Measurements from ENCODE around the gene PIAS2. TPM values are rescaled to one million over a fixed set of nuclear protein-coding genes. Genes with fewer than 3 reads are reported as not detected.
"Not testable (repeated sequence)": the region's sequence is repeated elsewhere in the genome, so short reads cannot be mapped to it uniquely, and the experiment has no call there.

Gene PIAS2
- polyA plus RNA-seq, 3 donors: 9.9 to 13.2 (median 11.0) TPM

DNA sequence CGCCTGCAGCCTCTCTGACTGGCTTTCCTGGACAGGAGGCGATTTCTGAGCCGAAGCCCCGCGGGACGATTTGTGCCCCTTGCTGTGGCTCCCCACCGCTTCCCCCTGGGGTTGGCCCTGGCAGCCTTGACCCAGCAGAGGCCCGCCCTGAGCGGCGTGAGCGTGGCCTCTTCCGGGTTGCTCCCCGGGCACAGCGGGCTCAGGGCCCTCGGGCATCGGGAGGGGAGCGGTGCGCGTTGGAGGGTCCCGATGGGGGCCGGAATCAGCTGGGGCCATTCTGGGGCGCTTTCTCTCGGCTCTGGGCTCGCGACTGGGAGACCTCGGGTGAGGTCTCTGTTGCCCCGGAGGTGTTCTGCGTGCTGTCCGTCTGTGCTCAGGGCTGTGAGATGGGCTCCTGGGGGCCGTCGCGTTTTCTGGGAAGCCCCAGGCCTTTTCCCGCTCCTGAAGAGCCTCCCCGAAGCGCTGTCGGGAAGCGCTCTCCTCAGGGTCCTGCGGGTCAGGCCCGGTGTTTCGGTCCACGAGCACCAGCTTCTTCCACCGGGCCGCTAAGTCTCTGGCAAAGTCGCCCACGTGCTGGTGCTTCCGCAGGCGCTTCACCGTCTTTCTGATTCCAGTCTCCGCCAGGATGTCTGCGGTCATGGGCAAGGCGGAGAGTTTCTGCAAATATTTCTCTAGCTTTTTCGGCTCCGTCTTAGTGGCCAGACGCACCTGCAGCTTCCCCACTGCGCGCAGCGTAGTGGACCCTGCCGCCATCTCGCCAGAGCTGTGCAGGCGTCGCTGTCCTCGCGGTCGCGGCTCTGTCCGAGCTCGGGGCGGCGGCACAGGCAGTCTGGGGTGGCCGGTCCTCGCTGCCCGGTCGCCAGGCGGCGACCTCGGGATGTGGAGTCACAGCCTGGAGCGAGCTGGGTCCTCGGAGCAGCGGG lies 46.6 kb upstream of the PIAS2 start:
- H3K4me2 ChIP-seq (replicated peaks; ENCODE audit: extremely low read depth, low read length, poor library complexity, severe bottlenecking); DNase-seq; H4K20me1 ChIP-seq (ENCODE audit: insufficient read depth, low read length); H3K27ac ChIP-seq (ENCODE audit: low read depth in 1 of 2, low read length in 2 of 2); H3K4me1 Mint-ChIP-seq; H3K4me3 Mint-ChIP-seq; H3K36me3 Mint-ChIP-seq; H3K27ac Mint-ChIP-seq; H3K4me3 ChIP-seq (replicated peaks in 1 of 3; ENCODE audit: low read depth in 2 of 3, low read length in 3 of 3); H3K9ac ChIP-seq (ENCODE audit: insufficient read depth, low read length, poor library complexity, severe bottlenecking); H3K27me3 ChIP-seq (ENCODE audit: control insufficient read depth in 2 of 2, insufficient read depth in 2 of 2, low read length in 2 of 2); H3K4me1 ChIP-seq (ENCODE audit: control insufficient read depth in 1 of 2, insufficient read depth in 2 of 2, low read length in 2 of 2); H3K27me3 Mint-ChIP-seq (ENCODE audit: low read depth in 3 of 3); intact Hi-C loops (cut with micrococcal nuclease); H2AFZ ChIP-seq (ENCODE audit: insufficient read depth, low read depth, low read length, poor library complexity, severe bottlenecking); H3K79me2 ChIP-seq (ENCODE audit: insufficient read depth, low read length); H3K36me3 ChIP-seq (replicated peaks in 1 of 2; ENCODE audit: control insufficient read depth in 1 of 2, insufficient read depth in 2 of 2, low read length in 2 of 2): not testable (repeated sequence)
- peaks cover 13 to 32% of the 10 kb centered on the region in 2 donors for H3K9me3 ChIP-seq (replicated peaks in 1 of 2; ENCODE audit: control insufficient read depth in 1 of 2, insufficient read depth in 1 of 2, low read length in 2 of 2)
- H3K9me3 Mint-ChIP-seq: peaks cover 11 to 28% (median 22%) of the 10 kb centered on the region in 7 donors
- no CpG with 5 or more reads among the region's 79 CpGs for WGBS (ENCODE audit: insufficient coverage)

DNA sequence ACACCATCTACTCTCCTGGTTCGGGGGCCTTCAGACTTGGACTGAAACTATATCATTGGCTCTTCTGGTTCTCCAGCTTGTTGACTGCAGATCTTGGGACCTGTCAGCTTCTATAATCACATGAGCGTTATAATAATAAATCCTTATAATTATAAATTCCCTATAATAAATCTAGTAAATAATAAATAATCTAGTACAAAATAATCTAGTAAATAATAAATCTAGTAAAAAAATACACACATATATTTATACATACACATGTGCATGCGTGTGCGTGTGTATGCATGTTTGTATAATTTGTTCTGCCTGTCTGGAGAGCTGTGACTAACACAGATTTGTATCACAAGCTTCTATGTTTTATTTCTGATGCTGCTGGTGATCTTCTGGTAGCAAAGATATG lies 40.9 kb upstream of the PIAS2 start:
- H3K27ac Mint-ChIP-seq: no peak overlapping the region
- no peak overlapping the region for H2AFZ ChIP-seq (ENCODE audit: insufficient read depth, low read depth, low read length, poor library complexity, severe bottlenecking)
- no peak overlapping the region for H3K27ac ChIP-seq (ENCODE audit: low read depth in 1 of 2, low read length in 2 of 2)
- no CpG with 5 or more reads among the region's 4 CpGs for WGBS (ENCODE audit: insufficient coverage)
- H3K9ac ChIP-seq (ENCODE audit: insufficient read depth, low read length, poor library complexity, severe bottlenecking): no peak overlapping the region
- TF ChIP-seq, protein P1, sequence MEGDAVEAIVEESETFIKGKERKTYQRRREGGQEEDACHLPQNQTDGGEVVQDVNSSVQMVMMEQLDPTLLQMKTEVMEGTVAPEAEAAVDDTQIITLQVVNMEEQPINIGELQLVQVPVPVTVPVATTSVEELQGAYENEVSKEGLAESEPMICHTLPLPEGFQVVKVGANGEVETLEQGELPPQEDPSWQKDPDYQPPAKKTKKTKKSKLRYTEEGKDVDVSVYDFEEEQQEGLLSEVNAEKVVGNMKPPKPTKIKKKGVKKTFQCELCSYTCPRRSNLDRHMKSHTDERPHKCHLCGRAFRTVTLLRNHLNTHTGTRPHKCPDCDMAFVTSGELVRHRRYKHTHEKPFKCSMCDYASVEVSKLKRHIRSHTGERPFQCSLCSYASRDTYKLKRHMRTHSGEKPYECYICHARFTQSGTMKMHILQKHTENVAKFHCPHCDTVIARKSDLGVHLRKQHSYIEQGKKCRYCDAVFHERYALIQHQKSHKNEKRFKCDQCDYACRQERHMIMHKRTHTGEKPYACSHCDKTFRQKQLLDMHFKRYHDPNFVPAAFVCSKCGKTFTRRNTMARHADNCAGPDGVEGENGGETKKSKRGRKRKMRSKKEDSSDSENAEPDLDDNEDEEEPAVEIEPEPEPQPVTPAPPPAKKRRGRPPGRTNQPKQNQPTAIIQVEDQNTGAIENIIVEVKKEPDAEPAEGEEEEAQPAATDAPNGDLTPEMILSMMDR (IDR thresholded peaks at IDR 0.05): no peak
- no peaks in the 10 kb centered on the region for H3K4me1 ChIP-seq (ENCODE audit: control insufficient read depth in 1 of 2, insufficient read depth in 2 of 2, low read length in 2 of 2)
- H3K4me1 Mint-ChIP-seq: no peaks in the 10 kb centered on the region
- H3K4me2 ChIP-seq (replicated peaks; ENCODE audit: extremely low read depth, low read length, poor library complexity, severe bottlenecking): no peak overlapping the region
- H3K9me3 ChIP-seq (replicated peaks in 1 of 2; ENCODE audit: control insufficient read depth in 1 of 2, insufficient read depth in 1 of 2, low read length in 2 of 2): peaks cover 13 to 17% of the 10 kb centered on the region in 2 donors
- no peaks in the 10 kb centered on the region for H3K36me3 Mint-ChIP-seq
- H4K20me1 ChIP-seq (ENCODE audit: insufficient read depth, low read length): no peaks in the 10 kb centered on the region
- H3K4me3 ChIP-seq (replicated peaks in 1 of 3; ENCODE audit: low read depth in 2 of 3, low read length in 3 of 3): no peak overlapping the region
- H3K27me3 Mint-ChIP-seq (ENCODE audit: low read depth in 3 of 3): peaks cover 0 to 3% (median 1%) of the 10 kb centered on the region in 3 donors
- no peaks in the 10 kb centered on the region for H3K36me3 ChIP-seq (replicated peaks in 1 of 2; ENCODE audit: control insufficient read depth in 1 of 2, insufficient read depth in 2 of 2, low read length in 2 of 2)
- H3K79me2 ChIP-seq (ENCODE audit: insufficient read depth, low read length): no peaks in the 10 kb centered on the region
- peaks cover 8 to 27% (median 25%) of the 10 kb centered on the region in 7 donors for H3K9me3 Mint-ChIP-seq
- intact Hi-C loops (cut with micrococcal nuclease): no loop called here
- no peak for DNase-seq
- H3K27me3 ChIP-seq (ENCODE audit: control insufficient read depth in 2 of 2, insufficient read depth in 2 of 2, low read length in 2 of 2): no peaks in the 10 kb centered on the region
- no peak overlapping the region for H3K4me3 Mint-ChIP-seq

Data from CD14-positive monocyte (primary cell).